GM23338 (cell line): ENCODE results near the gene FARSB. TPM values are rescaled to one million over a fixed set of nuclear protein-coding genes. Genes with fewer than 3 reads are reported as not detected.

Experiments
- ATAC-seq: fragments of 200-7000 bp; cut with Tn5 transposase; 3 replicates; pipeline ENCODE4 v1.9.1; 2020
- DNase-seq: peaks from one replicate; pipeline ENCODE4 v3.0.0-alpha.2; 2015; ENCODE audit warnings: low spot score
- H2AFZ ChIP-seq: fragments of 200-600 bp; sonication (generic); 2 replicates; pipeline ENCODE4 v1.8.0; 2016; ENCODE audit warnings: antibody characterized with exemption, mild to moderate bottlenecking, moderate library complexity
- H3F3A ChIP-seq: fragments of 200-600 bp; sonication (generic); replicated peaks from 2 replicates; pipeline ENCODE4 v1.8.0; 2017; ENCODE audit warnings: antibody characterized with exemption, mixed run types, low read depth
- H3K27ac ChIP-seq: fragments of 200-600 bp; sonication (generic); 2 replicates; pipeline ENCODE4 v1.6.1; 2016; ENCODE audit warnings: low read depth
- H3K27me3 ChIP-seq: fragments of 200-600 bp; sonication (generic); 2 replicates; pipeline ENCODE4 v1.8.0; 2016; ENCODE audit warnings: mild to moderate bottlenecking, mixed run types, moderate library complexity; ENCODE audit not compliant: insufficient read depth
- H3K36me3 ChIP-seq: fragments of 200-600 bp; sonication (generic); 2 replicates; pipeline ENCODE4 v1.8.0; 2016; ENCODE audit warnings: mild to moderate bottlenecking; ENCODE audit not compliant: insufficient read depth
- H3K4me1 ChIP-seq: fragments of 200-600 bp; sonication (generic); 2 replicates; pipeline ENCODE4 v1.8.0; 2016; ENCODE audit warnings: mild to moderate bottlenecking, moderate library complexity; ENCODE audit not compliant: insufficient read depth
- H3K4me2 ChIP-seq: fragments of 200-600 bp; sonication (generic); 2 replicates; pipeline ENCODE4 v1.7.1; 2017; ENCODE audit warnings: mixed run types
- H3K4me3 ChIP-seq: fragments of 200-600 bp; sonication (generic); 2 replicates; pipeline ENCODE4 v1.6.1; 2016; ENCODE audit warnings: mixed run types
- H3K79me2 ChIP-seq: fragments of 200-600 bp; sonication (generic); replicated peaks from 2 replicates; pipeline ENCODE4 v1.8.0; 2017; ENCODE audit warnings: mild to moderate bottlenecking; ENCODE audit not compliant: insufficient read depth
- H3K9me2 ChIP-seq: fragments of 200-600 bp; sonication (generic); 2 replicates; pipeline ENCODE4 v1.8.0; 2017; ENCODE audit not compliant: insufficient read depth
- H4K20me1 ChIP-seq: fragments of 200-600 bp; sonication (generic); replicated peaks from 2 replicates; pipeline ENCODE4 v1.8.0; 2017; ENCODE audit warnings: mild to moderate bottlenecking; ENCODE audit not compliant: insufficient read depth
- H3K27ac Mint-ChIP-seq: 2 replicates; pipeline ENCODE4 v1.8.0; 2020; ENCODE audit warnings: inconsistent platforms, mild to moderate bottlenecking, moderate library complexity, mixed read lengths
- H3K27me3 Mint-ChIP-seq: 3 replicates; pipeline ENCODE4 v1.8.0; 2022; ENCODE audit warnings: low read depth, mild to moderate bottlenecking, moderate library complexity, mixed read lengths, inconsistent platforms; ENCODE audit not compliant: insufficient read depth, poor library complexity
- H3K36me3 Mint-ChIP-seq: 3 replicates; pipeline ENCODE4 v1.8.0; 2021; ENCODE audit warnings: low read depth, mild to moderate bottlenecking, inconsistent platforms, moderate library complexity, mixed read lengths
- H3K4me1 Mint-ChIP-seq: 3 replicates; pipeline ENCODE4 v1.8.0; 2020; ENCODE audit warnings: mild to moderate bottlenecking, inconsistent platforms, mixed read lengths
- H3K4me3 Mint-ChIP-seq: 3 replicates; pipeline ENCODE4 v1.8.0; 2021; ENCODE audit warnings: moderate library complexity, mild to moderate bottlenecking, inconsistent platforms, mixed read lengths
- H3K9me3 Mint-ChIP-seq: 3 replicates; pipeline ENCODE4 v1.8.0; 2020; ENCODE audit warnings: moderate library complexity, mild to moderate bottlenecking, inconsistent platforms, mixed read lengths
- ETS1 ChIP-seq: IDR thresholded peaks from 2 replicates; pipeline ENCODE4 v1.6.1; 2016; ENCODE audit warnings: antibody characterized with exemption
- POLR2AphosphoS5 ChIP-seq: IDR thresholded peaks from 2 replicates; pipeline ENCODE4 v1.6.1; 2016; ENCODE audit warnings: antibody characterized with exemption, low read depth
- ZNF114 ChIP-seq: fragments of 250-450 bp; sonication (Bioruptor Pico); IDR thresholded peaks from 2 replicates; pipeline ENCODE4 v1.5.0; 2020; ENCODE audit warnings: mild to moderate bottlenecking, moderate library complexity
- ZNF331 ChIP-seq: fragments of 250-450 bp; sonication (Bioruptor Pico); IDR thresholded peaks from 2 replicates; pipeline ENCODE4 v1.5.0; 2020; ENCODE audit warnings: low read depth, mild to moderate bottlenecking, moderate library complexity
- polyA plus RNA-seq: library from polyadenylated mRNA; unstranded; fragments of >200 nt; fragmentation: Nextera tagmentation; extraction: Ambion mirVana; gene quantifications from 2 replicates; pipeline ENCODE4 v1.2.1, GENCODE V29; 2016
- total RNA-seq: library from RNA; depleted of rRNA; stranded (reverse); fragments of >200 nt; shearing (Covaris generic); gene quantifications from 2 replicates; pipeline ENCODE4 v1.2.3, GENCODE V29; 2014
- TF ChIP-seq, protein P1 (sequence below): fragments of 250-450 bp; sonication (Bioruptor Pico); IDR thresholded peaks from 2 replicates; pipeline ENCODE4 v1.5.0; 2020; ENCODE audit warnings: mild to moderate bottlenecking, moderate library complexity

FARSB gene
- total and polyA plus RNA-seq, 2 experiments from 2014 or later, result 32.5 to 40.0 TPM

- Mint-ChIP-seq H3K36me3 (no peaks in the 10 kb centered on the region), H3K4me1 (no peaks in the 10 kb centered on the region), H3K27me3 (peaks cover 8% of the 10 kb centered on the region), H3K27ac (no peak overlapping the region), H3K9me3 (no peaks in the 10 kb centered on the region), H3K4me3 (no peak overlapping the region)
- DNase-seq (no peak), ATAC-seq (no peak)
- Histone ChIP-seq H4K20me1 (no peaks in the 10 kb centered on the region), H3K4me1 (no peaks in the 10 kb centered on the region), H3K27me3 (no peaks in the 10 kb centered on the region), H3K9me2 (no peaks in the 10 kb centered on the region), H3K27ac (no peak overlapping the region), H3K79me2 (no peaks in the 10 kb centered on the region), H3K4me3 (no peak overlapping the region), H3K4me2 (no peak overlapping the region), H3F3A (no peaks in the 10 kb centered on the region), H3K36me3 (no peaks in the 10 kb centered on the region), H2AFZ (no peak overlapping the region)
- TF ChIP-seq ZNF114 (CRISPR knock-in tag) (no peak), ZNF331 (CRISPR knock-in tag) (no peak), ETS1 (no peak), POLR2AphosphoS5 (no peak)
- TF ChIP-seq, protein P1, sequence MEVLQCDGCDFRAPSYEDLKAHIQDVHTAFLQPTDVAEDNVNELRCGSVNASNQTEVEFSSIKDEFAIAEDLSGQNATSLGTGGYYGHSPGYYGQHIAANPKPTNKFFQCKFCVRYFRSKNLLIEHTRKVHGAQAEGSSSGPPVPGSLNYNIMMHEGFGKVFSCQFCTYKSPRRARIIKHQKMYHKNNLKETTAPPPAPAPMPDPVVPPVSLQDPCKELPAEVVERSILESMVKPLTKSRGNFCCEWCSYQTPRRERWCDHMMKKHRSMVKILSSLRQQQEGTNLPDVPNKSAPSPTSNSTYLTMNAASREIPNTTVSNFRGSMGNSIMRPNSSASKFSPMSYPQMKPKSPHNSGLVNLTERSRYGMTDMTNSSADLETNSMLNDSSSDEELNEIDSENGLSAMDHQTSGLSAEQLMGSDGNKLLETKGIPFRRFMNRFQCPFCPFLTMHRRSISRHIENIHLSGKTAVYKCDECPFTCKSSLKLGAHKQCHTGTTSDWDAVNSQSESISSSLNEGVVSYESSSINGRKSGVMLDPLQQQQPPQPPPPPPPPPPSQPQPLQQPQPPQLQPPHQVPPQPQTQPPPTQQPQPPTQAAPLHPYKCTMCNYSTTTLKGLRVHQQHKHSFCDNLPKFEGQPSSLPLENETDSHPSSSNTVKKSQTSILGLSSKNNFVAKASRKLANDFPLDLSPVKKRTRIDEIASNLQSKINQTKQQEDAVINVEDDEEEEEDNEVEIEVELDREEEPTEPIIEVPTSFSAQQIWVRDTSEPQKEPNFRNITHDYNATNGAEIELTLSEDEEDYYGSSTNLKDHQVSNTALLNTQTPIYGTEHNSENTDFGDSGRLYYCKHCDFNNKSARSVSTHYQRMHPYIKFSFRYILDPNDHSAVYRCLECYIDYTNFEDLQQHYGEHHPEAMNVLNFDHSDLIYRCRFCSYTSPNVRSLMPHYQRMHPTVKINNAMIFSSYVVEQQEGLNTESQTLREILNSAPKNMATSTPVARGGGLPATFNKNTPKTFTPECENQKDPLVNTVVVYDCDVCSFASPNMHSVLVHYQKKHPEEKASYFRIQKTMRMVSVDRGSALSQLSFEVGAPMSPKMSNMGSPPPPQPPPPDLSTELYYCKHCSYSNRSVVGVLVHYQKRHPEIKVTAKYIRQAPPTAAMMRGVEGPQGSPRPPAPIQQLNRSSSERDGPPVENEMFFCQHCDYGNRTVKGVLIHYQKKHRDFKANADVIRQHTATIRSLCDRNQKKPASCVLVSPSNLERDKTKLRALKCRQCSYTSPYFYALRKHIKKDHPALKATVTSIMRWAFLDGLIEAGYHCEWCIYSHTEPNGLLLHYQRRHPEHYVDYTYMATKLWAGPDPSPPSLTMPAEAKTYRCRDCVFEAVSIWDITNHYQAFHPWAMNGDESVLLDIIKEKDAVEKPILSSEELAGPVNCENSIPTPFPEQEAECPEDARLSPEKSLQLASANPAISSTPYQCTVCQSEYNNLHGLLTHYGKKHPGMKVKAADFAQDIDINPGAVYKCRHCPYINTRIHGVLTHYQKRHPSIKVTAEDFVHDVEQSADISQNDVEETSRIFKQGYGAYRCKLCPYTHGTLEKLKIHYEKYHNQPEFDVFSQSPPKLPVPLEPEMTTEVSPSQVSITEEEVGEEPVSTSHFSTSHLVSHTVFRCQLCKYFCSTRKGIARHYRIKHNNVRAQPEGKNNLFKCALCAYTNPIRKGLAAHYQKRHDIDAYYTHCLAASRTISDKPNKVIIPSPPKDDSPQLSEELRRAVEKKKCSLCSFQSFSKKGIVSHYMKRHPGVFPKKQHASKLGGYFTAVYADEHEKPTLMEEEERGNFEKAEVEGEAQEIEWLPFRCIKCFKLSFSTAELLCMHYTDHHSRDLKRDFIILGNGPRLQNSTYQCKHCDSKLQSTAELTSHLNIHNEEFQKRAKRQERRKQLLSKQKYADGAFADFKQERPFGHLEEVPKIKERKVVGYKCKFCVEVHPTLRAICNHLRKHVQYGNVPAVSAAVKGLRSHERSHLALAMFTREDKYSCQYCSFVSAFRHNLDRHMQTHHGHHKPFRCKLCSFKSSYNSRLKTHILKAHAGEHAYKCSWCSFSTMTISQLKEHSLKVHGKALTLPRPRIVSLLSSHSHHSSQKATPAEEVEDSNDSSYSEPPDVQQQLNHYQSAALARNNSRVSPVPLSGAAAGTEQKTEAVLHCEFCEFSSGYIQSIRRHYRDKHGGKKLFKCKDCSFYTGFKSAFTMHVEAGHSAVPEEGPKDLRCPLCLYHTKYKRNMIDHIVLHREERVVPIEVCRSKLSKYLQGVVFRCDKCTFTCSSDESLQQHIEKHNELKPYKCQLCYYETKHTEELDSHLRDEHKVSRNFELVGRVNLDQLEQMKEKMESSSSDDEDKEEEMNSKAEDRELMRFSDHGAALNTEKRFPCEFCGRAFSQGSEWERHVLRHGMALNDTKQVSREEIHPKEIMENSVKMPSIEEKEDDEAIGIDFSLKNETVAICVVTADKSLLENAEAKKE (CRISPR knock-in tag), result no peak
These were observed 123.6 kb downstream of the FARSB start for GRCh38 chr2:222532315-222532714.
